Transverse colon (tissue), 4 donors: ENCODE data around the gene UNCX.

ENCODE experiments used
- CTCF ChIP-seq, 5 experiments: fragments of 200-600 bp in 3 of 5; fragments of 450-650 bp in 2 of 5; sonication (generic) in 3 of 5; IDR thresholded peaks; 1 replicate in 2 of 5; 2 replicates in 3 of 5; pipeline ENCODE4 v1.5.1; 2016 to 2017; ENCODE audit warnings: antibody characterized with exemption in 5 of 5, inconsistent platforms in 3 of 5, mild to moderate bottlenecking in 2 of 5, moderate library complexity in 1 of 5
- POLR2A ChIP-seq: fragments of 450-650 bp; IDR thresholded peaks from one replicate; pipeline ENCODE4 v1.6.1; 2016; ENCODE audit warnings: antibody characterized with exemption, mild to moderate bottlenecking, moderate library complexity
- POLR2AphosphoS5 ChIP-seq, 3 donors: sonication (generic); formaldehyde crosslinking; IDR thresholded peaks; one replicate each; pipeline ENCODE4 v1.6.1; 2016; ENCODE audit warnings: antibody characterized with exemption in 3 of 3

GRCh38 chr7:1254281-1255079 is 21.8 kb downstream of the UNCX start:
- no peak for TF ChIP-seq CTCF (IDR thresholded peaks at IDR 0.05)
- TF ChIP-seq POLR2AphosphoS5 (IDR thresholded peaks at IDR 0.05), result no peak
- TF ChIP-seq POLR2A, result no peak
